NCI-H2227 (cell line): ENCODE measurements around the gene TMEM52B.

ENCODE experiments used
- DNase-seq: peaks from one replicate; lab custom pipeline; 2025; ENCODE audit not compliant: unreplicated experiment; lab: John Stamatoyannopoulos, UW

TMEM52B gene

DNA sequence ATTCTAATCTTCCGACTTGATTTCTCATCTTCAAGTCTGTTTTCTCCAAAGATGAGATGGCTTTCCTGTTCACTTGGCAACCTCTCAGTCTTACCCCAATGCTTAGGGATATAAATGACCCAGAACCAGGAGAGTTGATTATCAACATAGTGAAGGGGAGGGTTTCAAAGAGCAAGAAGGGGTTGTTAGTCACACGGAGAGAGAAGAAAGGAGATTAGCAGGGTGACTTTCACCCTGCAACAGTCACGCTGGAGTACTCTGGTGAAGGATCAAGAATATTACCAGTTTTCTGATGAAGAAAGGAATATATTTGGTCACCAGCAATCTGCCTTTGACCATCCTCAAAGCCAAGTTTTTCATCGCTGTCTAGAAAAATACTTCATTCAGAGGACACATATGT, at the start of gene TMEM52B:
TMEM52B (plus strand) TSS at position 212 of the 400 bp plus-strand sequence. CDS start 543 bp downstream, outside the sequence.
- DNase-seq, result no peak

GRCh38 chr12:10130042-10130441, 48.8 kb upstream of the TMEM52B start, which contains the start of gene CLEC7A:
CLEC7A (minus strand) TSS chr12:10130199; CDS start chr12:10130082, 117 bp downstream.
- DNase-seq, result no peak

GRCh38 chr12:10131111-10131690, 47.6 kb upstream of the TMEM52B start:
- no peak for DNase-seq

- DNase-seq, result no peak
These were observed 45.9 kb upstream of the TMEM52B start for GRCh38 chr12:10132850-10133370.

DNA sequence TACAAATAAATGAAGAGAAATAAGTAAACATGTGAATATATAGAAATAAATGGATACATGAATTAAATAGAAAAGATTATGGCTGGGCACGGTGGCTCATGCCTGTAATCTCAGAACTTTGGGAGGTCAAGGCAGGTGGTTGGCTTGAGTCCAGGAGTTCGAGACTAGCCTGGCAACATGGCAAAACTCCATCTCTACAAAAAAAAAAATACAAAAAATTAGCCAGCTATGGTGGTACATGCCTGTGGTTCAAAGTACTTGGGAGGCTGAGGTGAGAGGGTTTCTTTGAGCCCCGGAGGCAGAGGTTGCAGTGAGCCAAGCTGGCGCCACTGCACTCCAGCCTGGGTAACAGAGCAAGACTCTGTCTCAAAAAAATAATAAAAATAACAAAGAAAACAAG, 43.7 kb upstream of the TMEM52B start:
- DNase-seq, result no peak

DNA sequence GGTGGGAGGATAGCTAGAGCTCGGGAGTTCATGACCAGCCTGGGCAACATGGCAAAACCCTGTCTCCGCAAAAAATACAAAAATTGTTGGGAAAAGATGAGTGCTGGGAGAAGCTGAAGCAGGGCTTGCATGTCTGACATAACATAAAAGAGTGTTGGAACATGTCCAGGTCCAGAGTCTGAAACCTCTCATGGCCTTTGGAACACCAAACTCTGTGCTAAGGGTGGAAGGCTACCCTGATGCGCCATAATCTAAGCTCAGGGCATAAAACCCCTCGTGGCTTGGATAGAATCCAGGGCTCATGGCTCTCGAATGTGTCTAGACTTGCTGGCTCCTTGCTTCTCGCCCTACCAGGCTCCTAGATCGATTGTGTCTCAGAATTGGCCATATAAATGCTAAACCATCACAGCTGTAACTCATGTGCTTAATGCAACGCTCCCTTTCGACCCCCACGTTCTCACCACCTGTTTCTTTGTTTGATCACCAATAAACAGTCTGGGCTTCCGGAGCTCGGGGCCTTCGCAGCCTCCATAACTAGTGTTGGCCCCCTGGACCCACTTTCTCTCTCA, 42.1 kb upstream of the TMEM52B start:
- DNase-seq, result no peak

DNA sequence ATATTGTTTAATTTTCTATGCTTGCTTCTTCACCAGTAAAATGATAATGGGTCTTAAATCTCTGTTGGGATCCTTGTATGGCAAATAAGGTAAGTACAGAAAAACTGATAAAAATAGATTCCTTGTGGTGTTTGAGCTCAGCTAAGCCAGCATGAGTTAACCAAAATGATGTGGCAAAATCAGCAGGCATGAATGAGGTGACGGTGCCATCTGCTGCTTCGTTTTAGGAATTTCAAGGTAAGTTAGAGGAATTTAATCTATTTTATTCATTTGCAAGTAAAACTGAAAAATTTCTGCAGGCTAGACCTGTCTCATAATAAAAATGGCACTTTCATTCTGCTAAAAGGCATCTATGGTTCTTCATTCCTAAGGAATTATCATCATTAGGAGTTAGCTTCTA, 38.8 kb upstream of the TMEM52B start:
- no peak for DNase-seq

GRCh38 chr12:10142976-10143589, 35.7 kb upstream of the TMEM52B start:
- DNase-seq, result no peak

- DNase-seq, result no peak
These were observed 31.0 kb upstream of the TMEM52B start for GRCh38 chr12:10147714-10148403.

- DNase-seq, result no peak
These were observed 27.2 kb upstream of the TMEM52B start for GRCh38 chr12:10151621-10152020.

DNA sequence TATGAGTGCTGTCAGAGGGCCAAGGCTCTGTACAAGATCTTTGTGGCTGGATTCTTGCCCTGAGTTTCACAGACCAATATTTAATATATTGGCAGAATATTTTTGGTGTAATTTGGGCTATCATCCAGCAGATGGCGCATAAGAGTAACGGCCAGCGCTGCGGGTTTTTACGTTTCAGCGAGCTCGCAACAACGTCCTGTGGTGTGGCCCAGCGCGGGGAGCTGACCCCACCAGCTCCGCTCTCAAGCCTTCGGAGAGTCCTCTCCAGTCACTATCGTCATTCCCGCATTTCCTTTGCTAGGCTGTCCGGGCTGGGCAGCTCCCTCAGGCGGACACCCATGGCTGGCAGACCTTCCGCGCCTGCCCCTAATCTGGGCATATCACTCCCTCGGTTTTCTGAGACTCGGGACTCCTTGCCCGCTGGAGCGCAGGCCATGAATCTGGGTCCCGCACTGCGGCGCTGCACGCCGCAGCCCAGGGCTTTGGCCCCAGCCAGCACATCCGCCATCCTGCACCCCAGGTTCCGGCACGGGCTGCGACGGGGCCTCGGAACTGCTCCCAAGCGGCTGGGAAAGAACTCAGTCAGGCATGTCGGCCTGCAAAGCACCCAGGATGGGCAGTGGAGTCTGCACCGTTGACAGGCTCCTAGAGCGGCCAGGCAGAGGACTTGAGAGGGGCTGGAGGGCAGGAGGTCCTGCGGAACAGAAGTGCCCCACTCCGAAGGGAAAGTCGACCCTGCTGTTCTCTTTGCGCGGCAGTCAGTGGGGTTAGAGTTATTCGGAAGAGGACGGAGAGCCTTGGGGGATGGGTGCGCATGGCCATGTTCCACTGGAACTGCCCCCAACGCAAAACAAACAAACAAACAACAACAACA, 25.3 kb upstream of the TMEM52B start:
- peak; percentile 50 for DNase-seq

GRCh38 chr12:10154145-10154496, 24.7 kb upstream of the TMEM52B start:
- no peak for DNase-seq

GRCh38 chr12:10155966-10156365, 22.9 kb upstream of the TMEM52B start:
- DNase-seq, result no peak

DNA sequence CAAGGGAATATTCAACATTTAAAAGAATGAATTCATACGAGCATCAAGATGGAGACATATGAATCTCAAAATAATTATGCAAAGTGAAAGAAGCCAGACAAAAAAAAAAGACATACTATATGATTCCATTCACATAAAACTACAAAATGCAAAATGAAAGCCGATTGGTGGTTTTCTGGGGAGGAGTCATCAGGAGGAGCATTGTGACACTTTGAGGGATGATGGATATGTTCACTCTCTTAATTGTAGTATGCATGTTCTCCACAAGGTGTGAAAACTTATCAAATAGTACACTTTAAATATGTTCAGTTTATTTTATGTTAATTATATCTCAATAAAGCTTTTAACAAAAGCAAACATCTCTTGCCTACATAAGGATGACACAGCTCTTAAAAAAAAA, 20.4 kb upstream of the TMEM52B start:
- DNase-seq, result no peak

DNA sequence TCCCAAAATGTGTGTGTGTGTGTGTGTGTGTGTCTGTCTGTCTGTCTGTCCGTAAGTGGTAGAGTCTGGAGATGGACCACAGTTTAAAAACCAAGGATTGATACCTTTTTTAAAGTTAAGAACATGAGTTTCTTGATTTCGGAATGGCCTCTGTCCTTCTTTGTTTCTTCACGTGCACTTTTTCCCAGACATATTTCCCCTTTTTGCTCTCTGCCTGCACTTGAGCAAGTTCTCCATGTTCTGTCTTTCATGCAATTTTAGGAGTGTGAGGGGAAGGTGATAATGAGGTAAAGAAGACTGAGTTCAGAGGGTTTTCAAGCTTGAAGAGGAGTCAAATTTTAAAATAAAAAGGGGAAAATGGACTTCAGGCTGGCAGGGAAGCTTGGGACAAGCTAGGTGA, 19.6 kb upstream of the TMEM52B start:
- no peak for DNase-seq

- DNase-seq, result no peak
These were observed 18.0 kb upstream of the TMEM52B start for GRCh38 chr12:10160617-10161385.

- no peak for DNase-seq
These were observed 15.7 kb upstream of the TMEM52B start for GRCh38 chr12:10163084-10163483.

DNA sequence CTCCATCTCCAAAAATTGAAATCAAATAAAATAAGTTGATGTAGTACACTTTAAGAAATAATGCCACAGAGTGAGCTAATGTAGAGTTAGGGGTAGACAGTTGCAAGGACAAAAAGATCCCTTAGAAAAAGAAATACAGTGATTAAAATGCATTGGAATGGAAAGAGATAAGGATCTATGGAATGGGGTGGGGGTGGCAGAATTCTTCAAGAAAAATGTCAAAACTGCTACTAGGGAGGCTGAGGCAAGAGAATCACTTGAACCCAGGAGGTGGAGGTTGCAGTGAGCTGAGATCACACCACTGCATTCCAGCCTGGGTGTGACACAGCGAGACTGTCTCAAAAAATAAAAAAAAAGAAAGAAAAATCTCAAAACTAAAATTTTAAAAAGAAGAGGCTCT, 13.4 kb upstream of the TMEM52B start:
- no peak for DNase-seq

- DNase-seq, result no peak
These were observed 11.2 kb upstream of the TMEM52B start for GRCh38 chr12:10167599-10167998.

DNA sequence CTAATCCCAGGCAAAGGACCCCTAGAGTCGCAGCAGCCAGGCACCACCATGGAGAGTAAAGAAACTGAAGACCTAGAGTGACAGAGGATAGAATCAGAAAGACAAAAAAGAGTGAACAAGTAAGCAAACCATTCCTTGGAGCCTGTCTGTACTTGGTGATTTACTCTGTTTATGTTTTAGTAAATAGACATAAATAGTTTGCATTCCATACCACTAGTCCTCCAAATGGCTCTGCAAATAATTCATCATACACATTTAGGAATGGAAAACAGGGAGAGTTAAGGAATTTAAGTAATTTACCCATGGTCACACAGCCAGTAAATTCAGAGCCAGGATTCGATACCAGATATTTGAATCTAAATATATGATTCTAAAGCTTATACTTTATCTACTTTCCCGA, 9.7 kb upstream of the TMEM52B start:
- DNase-seq, result no peak
